Lower lobe of right lung (tissue), 2 donors: ENCODE data around the gene ENTPD6. TPM values are rescaled to one million over a fixed set of nuclear protein-coding genes. Genes with fewer than 3 reads are reported as not detected.

Experiments
- ATAC-seq, 2 donors: fragments of 200-7000 bp; cut with Tn5 transposase; one replicate each; pipeline ENCODE4 v1.9.1; 2020 to 2022; ENCODE audit warnings: mild to moderate bottlenecking in 2 of 2, moderate library complexity in 2 of 2
- DNase-seq: peaks from one replicate; pipeline ENCODE4 v3.0.0-alpha.2; 2020
- H3K27ac ChIP-seq: fragments of 200-600 bp; one replicate; pipeline ENCODE4 v1.8.0; 2022
- H3K27me3 ChIP-seq: fragments of 200-600 bp; one replicate; pipeline ENCODE4 v1.8.0; 2022; ENCODE audit warnings: low read depth
- H3K36me3 ChIP-seq: fragments of 200-600 bp; one replicate; pipeline ENCODE4 v1.8.0; 2022; ENCODE audit warnings: mild to moderate bottlenecking
- H3K4me1 ChIP-seq: fragments of 200-600 bp; one replicate; pipeline ENCODE4 v1.8.0; 2022
- H3K4me3 ChIP-seq: fragments of 200-600 bp; one replicate; pipeline ENCODE4 v1.8.0; 2022; ENCODE audit warnings: mild to moderate bottlenecking
- H3K9me3 ChIP-seq: fragments of 200-600 bp; one replicate; pipeline ENCODE4 v1.8.0; 2022
- CTCF ChIP-seq: fragments of 200-600 bp; IDR thresholded peaks from one replicate; pipeline ENCODE4 v1.8.0; 2022; ENCODE audit warnings: antibody characterized with exemption, mild to moderate bottlenecking
- intact Hi-C: fragments of 100-400 bp; cut with DNase I; formaldehyde crosslinking; loops from one replicate; pipeline ENCODE4 v1.11.0; 2022
- total RNA-seq: library from RNA; stranded (reverse); fragmentation: NEBNext Ultra II Directional; extraction: Animal tissue kit (Norgen Biotek cat#: 25700); gene quantifications from one replicate; pipeline ENCODE4 v1.2.1, GENCODE V29; 2021
- donor health status: DM: no; HTN: yes; CAD: no; lungs with severe emphysema.

The ENTPD6 gene
- total RNA-seq, 1 donor from 2014 or later = 64.5 TPM

- no peaks in the 10 kb centered on the region for H3K9me3 ChIP-seq
- TF ChIP-seq CTCF = no peak
- intact Hi-C loops = no loop called here
- ATAC-seq (no peak), DNase-seq (peak; percentile 34)
- H3K4me1 ChIP-seq = no peaks in the 10 kb centered on the region
- no peak overlapping the region for H3K4me3 ChIP-seq
- H3K36me3 ChIP-seq = peaks cover 68% of the 10 kb centered on the region
- no peaks in the 10 kb centered on the region for H3K27me3 ChIP-seq
- no peak overlapping the region for H3K27ac ChIP-seq
Measured at GRCh38 chr20:25270829-25271251, 75.3 kb downstream of the ENTPD6 start.

- no peak overlapping the region for H3K27ac ChIP-seq
- H3K9me3 ChIP-seq = no peaks in the 10 kb centered on the region
- intact Hi-C loops = no loop called here
Measured at GRCh38 chr20:25271486-25272222, 76.1 kb downstream of the ENTPD6 start.

GRCh38 chr20:25272223-25273000 is 76.9 kb downstream of the ENTPD6 start:
- H3K9me3 ChIP-seq = no peaks in the 10 kb centered on the region
- intact Hi-C loops = no loop called here
- no peaks in the 10 kb centered on the region for H3K27me3 ChIP-seq
- TF ChIP-seq CTCF = no peak
- H3K4me3 ChIP-seq = no peak overlapping the region
- H3K4me1 ChIP-seq = no peaks in the 10 kb centered on the region
- H3K36me3 ChIP-seq = peaks cover 84% of the 10 kb centered on the region
- ATAC-seq (no peak), DNase-seq (peak; percentile 24)
- H3K27ac ChIP-seq = no peak overlapping the region

More at GRCh38 chr20:25271486-25272222, 76.1 kb downstream of the ENTPD6 start:
- TF ChIP-seq CTCF = no peak
- Histone ChIP-seq H3K4me1 (no peaks in the 10 kb centered on the region), H3K27me3 (no peaks in the 10 kb centered on the region), H3K36me3 (peaks cover 76% of the 10 kb centered on the region), H3K4me3 (no peak overlapping the region)
- ATAC-seq (no peak), DNase-seq (peak; percentile 20)

- Histone ChIP-seq H3K4me1 (no peaks in the 10 kb centered on the region), H3K27me3 (no peaks in the 10 kb centered on the region), H3K4me3 (no peak overlapping the region), H3K36me3 (peaks cover 90% of the 10 kb centered on the region), H3K27ac (no peak overlapping the region), H3K9me3 (no peaks in the 10 kb centered on the region)
- no peak for TF ChIP-seq CTCF
- DNase-seq (peak; percentile 14), ATAC-seq (no peak)
- intact Hi-C loops = no loop called here
Measured at GRCh38 chr20:25273046-25273445, 77.5 kb downstream of the ENTPD6 start.

GRCh38 chr20:25273541-25274358 is 78.2 kb downstream of the ENTPD6 start:
- H3K4me1 ChIP-seq = no peaks in the 10 kb centered on the region
- no peak for TF ChIP-seq CTCF
- intact Hi-C loops = no loop called here
- no peak overlapping the region for H3K4me3 ChIP-seq
- no peak overlapping the region for H3K27ac ChIP-seq
- peak; percentile 18 for DNase-seq
- H3K9me3 ChIP-seq = no peaks in the 10 kb centered on the region
- no peak for ATAC-seq
- H3K36me3 ChIP-seq = peaks cover 97% of the 10 kb centered on the region
- no peaks in the 10 kb centered on the region for H3K27me3 ChIP-seq
